Ishikawa (cell line): ENCODE data around the gene PDE4B.

Experiments used
- CEBPB ChIP-seq: IDR thresholded peaks from 2 replicates; pipeline ENCODE4 v1.6.1; 2012
- CREB1 ChIP-seq: IDR thresholded peaks from 2 replicates; pipeline ENCODE4 v1.6.1; 2012; ENCODE audit warnings: low read depth
- EGR1 ChIP-seq: IDR thresholded peaks from 2 replicates; pipeline ENCODE4 v1.6.1; 2012
- EP300 ChIP-seq: IDR thresholded peaks from 2 replicates; pipeline ENCODE4 v1.6.1; 2012; ENCODE audit warnings: borderline replicate concordance
- FOXM1 ChIP-seq: IDR thresholded peaks from 2 replicates; pipeline ENCODE4 v1.6.1; 2012; ENCODE audit warnings: low read depth, borderline replicate concordance
- NFIC ChIP-seq: IDR thresholded peaks from 2 replicates; pipeline ENCODE4 v1.6.1; 2012
- RAD21 ChIP-seq: IDR thresholded peaks from 2 replicates; pipeline ENCODE4 v1.6.1; 2012; ENCODE audit warnings: low read depth
- TAF1 ChIP-seq: IDR thresholded peaks from 2 replicates; pipeline ENCODE4 v1.6.1; 2012; ENCODE audit warnings: low read depth, mild to moderate bottlenecking
- TCF12 ChIP-seq: IDR thresholded peaks from 2 replicates; pipeline ENCODE4 v1.6.1; 2012; ENCODE audit warnings: low read depth
- TEAD4 ChIP-seq: IDR thresholded peaks from 2 replicates; pipeline ENCODE4 v1.6.1; 2012
- USF1 ChIP-seq: IDR thresholded peaks from 2 replicates; pipeline ENCODE4 v1.6.1; 2012
- YY1 ChIP-seq: IDR thresholded peaks from 2 replicates; pipeline ENCODE4 v1.6.1; 2012; ENCODE audit warnings: low read depth
- ZBTB7A ChIP-seq: IDR thresholded peaks from 2 replicates; pipeline ENCODE4 v1.6.1; 2012; ENCODE audit warnings: low read depth
- TF ChIP-seq, protein P1 (sequence below): IDR thresholded peaks from 2 replicates; pipeline ENCODE4 v1.6.1; 2012; ENCODE audit warnings: low read depth, mild to moderate bottlenecking
- TF ChIP-seq, protein P2 (sequence below): IDR thresholded peaks from 2 replicates; pipeline ENCODE4 v1.6.1; 2012

Gene PDE4B

DNA sequence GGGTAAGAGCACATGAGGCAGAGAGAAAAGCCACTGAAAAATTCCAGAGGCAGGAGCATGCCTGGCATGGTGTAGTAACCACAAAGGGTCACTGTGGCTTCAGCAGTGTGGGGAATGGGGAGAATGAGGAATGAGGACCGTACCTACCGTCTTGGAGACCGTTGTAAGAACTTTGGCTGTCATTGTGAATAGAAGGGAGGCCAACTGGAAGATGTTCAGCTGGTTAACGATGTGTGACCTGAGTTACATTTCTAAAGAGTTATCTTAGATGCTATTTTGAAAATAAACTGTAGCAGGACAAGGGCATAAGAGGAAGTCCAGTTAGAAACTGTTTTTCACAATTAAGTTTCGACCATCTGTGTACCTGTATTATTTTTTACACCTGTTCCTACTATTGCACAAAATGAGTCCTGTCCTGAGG lies 375.8 kb downstream of the PDE4B start:
- TF ChIP-seq CREB1 (no peak), ZBTB7A (no peak), FOXM1 (no peak)

DNA sequence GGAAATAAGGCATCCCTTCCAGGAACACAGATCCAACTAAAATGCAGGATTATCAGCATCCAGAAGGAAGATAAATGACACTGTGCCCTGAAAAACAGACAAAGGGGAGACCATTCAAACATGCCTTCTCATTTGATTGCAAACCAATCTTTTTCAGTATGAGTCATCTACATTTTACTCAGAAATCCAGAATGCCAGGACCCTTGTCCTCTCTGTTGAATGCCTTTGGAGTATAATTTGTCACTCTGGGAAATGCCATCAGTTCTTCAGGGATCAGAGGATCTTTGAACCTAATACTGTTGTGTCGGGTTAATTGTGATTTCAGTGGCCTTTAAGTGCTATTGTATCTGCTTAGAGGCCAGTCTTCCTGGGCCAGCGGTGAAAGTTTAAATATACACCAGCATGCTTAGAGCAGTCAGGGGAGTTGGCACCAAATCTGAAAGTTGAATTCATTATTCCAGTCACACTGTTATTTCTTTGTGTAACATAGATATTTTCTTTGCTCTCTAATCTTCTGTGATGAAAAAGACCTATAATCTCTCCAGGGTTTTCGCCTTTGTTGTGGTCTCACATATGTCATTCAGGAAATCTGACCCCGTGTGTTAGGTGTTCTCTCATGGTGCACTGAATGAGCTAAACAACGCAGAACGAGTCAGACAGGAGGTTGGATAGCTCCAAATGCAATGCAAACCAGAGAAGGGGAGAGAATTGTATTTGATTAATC lies 376.4 kb downstream of the PDE4B start:
- TF ChIP-seq, protein P1, sequence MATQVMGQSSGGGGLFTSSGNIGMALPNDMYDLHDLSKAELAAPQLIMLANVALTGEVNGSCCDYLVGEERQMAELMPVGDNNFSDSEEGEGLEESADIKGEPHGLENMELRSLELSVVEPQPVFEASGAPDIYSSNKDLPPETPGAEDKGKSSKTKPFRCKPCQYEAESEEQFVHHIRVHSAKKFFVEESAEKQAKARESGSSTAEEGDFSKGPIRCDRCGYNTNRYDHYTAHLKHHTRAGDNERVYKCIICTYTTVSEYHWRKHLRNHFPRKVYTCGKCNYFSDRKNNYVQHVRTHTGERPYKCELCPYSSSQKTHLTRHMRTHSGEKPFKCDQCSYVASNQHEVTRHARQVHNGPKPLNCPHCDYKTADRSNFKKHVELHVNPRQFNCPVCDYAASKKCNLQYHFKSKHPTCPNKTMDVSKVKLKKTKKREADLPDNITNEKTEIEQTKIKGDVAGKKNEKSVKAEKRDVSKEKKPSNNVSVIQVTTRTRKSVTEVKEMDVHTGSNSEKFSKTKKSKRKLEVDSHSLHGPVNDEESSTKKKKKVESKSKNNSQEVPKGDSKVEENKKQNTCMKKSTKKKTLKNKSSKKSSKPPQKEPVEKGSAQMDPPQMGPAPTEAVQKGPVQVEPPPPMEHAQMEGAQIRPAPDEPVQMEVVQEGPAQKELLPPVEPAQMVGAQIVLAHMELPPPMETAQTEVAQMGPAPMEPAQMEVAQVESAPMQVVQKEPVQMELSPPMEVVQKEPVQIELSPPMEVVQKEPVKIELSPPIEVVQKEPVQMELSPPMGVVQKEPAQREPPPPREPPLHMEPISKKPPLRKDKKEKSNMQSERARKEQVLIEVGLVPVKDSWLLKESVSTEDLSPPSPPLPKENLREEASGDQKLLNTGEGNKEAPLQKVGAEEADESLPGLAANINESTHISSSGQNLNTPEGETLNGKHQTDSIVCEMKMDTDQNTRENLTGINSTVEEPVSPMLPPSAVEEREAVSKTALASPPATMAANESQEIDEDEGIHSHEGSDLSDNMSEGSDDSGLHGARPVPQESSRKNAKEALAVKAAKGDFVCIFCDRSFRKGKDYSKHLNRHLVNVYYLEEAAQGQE, result no peak
- TF ChIP-seq CEBPB (no peak), CREB1 (no peak), FOXM1 (no peak), RAD21 (no peak), EGR1 (no peak), ZBTB7A (no peak), TEAD4 (no peak), USF1 (no peak), NFIC (no peak), TCF12 (no peak), TAF1 (no peak), YY1 (no peak), EP300 (no peak)
- TF ChIP-seq, protein P2, sequence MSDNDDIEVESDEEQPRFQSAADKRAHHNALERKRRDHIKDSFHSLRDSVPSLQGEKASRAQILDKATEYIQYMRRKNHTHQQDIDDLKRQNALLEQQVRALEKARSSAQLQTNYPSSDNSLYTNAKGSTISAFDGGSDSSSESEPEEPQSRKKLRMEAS, result no peak

- TF ChIP-seq, protein P2, result no peak
- TF ChIP-seq, protein P1, result no peak
- TF ChIP-seq TCF12 (no peak), EP300 (no peak), NFIC (no peak), USF1 (no peak)
These were observed 379.6 kb downstream of the PDE4B start for GRCh38 chr1:66172272-66172671.

- TF ChIP-seq NFIC (no peak), TEAD4 (no peak), CEBPB (no peak), TAF1 (no peak), TCF12 (no peak), FOXM1 (no peak), ZBTB7A (no peak), EP300 (no peak), CREB1 (no peak), EGR1 (no peak), YY1 (no peak), USF1 (no peak)
- TF ChIP-seq, protein P2, result no peak
- TF ChIP-seq, protein P1, result no peak
These were observed 382.4 kb downstream of the PDE4B start for GRCh38 chr1:66175098-66175497.
